ENCODE data around the gene BORCS5. TPM values are rescaled to one million over a fixed set of nuclear protein-coding genes. Genes with fewer than 3 reads are reported as not detected.

Gene BORCS5
- polyA plus RNA-seq, 2 of the 4 experiments (the other 2 are of a cell fraction) = 5.1 to 10.2 TPM

DNA sequence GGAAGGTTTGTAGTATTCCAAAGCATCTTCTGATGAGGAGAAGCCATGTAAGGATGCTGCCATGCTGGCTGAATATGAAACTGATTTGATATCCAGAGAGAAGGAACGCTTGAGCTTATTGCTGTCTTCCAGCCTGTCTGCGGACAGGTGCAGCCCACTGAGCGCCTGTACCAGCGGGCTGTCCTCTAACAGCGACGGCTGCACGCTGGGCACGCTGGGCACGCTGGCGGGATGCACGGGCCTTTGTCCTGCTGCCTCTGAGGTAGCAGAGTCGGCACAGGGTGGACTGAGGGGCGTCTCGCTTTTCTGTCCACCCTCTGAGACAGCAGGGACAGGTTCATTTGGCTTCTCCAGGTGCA is 120.6 kb downstream of the BORCS5 start:
- H3K4me3 ChIP-seq = no peak overlapping the region
- DNase-seq (ENCODE audit: low read depth in 1 of 2, low spot score in 1 of 2) (no peak), ATAC-seq (no peak), FAIRE-seq (no peak)
- no peaks in the 10 kb centered on the region for H3K4me1 ChIP-seq
- ChIA-PET CTCF (interaction anchor here (0.7 to 1.7 kb wide), 5 partner anchors 9 to 80 kb away, joined by 3 to 7 read pairs (median 4); no protein-coding TSS in a partner anchor), POLR2A (interaction anchor here (1.4 kb wide), 1 partner anchor 9 kb away, joined by 3 read pairs; no protein-coding TSS in a partner anchor)
- no peaks in the 10 kb centered on the region for H3K9me3 ChIP-seq
- no peak overlapping the region for H3K27ac ChIP-seq
- H3K4me2 ChIP-seq = no peak overlapping the region
- no peak for TF ChIP-seq HOXA7 (CRISPR knock-in tag; IDR thresholded peaks at IDR 0.05)
- no peak for TF ChIP-seq SMC3 (IDR thresholded peaks at IDR 0.05)
- no peak for TF ChIP-seq MYC (IDR thresholded peaks at IDR 0.05; ENCODE audit: borderline replicate concordance, low read length)
- TF ChIP-seq KDM1A (IDR thresholded peaks at IDR 0.05; ENCODE audit: low read depth) = no peak
- TF ChIP-seq, protein P1, sequence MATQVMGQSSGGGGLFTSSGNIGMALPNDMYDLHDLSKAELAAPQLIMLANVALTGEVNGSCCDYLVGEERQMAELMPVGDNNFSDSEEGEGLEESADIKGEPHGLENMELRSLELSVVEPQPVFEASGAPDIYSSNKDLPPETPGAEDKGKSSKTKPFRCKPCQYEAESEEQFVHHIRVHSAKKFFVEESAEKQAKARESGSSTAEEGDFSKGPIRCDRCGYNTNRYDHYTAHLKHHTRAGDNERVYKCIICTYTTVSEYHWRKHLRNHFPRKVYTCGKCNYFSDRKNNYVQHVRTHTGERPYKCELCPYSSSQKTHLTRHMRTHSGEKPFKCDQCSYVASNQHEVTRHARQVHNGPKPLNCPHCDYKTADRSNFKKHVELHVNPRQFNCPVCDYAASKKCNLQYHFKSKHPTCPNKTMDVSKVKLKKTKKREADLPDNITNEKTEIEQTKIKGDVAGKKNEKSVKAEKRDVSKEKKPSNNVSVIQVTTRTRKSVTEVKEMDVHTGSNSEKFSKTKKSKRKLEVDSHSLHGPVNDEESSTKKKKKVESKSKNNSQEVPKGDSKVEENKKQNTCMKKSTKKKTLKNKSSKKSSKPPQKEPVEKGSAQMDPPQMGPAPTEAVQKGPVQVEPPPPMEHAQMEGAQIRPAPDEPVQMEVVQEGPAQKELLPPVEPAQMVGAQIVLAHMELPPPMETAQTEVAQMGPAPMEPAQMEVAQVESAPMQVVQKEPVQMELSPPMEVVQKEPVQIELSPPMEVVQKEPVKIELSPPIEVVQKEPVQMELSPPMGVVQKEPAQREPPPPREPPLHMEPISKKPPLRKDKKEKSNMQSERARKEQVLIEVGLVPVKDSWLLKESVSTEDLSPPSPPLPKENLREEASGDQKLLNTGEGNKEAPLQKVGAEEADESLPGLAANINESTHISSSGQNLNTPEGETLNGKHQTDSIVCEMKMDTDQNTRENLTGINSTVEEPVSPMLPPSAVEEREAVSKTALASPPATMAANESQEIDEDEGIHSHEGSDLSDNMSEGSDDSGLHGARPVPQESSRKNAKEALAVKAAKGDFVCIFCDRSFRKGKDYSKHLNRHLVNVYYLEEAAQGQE (IDR thresholded peaks at IDR 0.05) = no peak
- TF ChIP-seq CHD2 (IDR thresholded peaks at IDR 0.05; ENCODE audit: low read length, partially characterized antibody) = no peak
- TF ChIP-seq NR3C1 (IDR thresholded peaks at IDR 0.05) = no peak
- TF ChIP-seq CBX8 (IDR thresholded peaks at IDR 0.05) = no peak
- no peak for TF ChIP-seq USF2 (IDR thresholded peaks at IDR 0.05)
- no peak for TF ChIP-seq MAFK (IDR thresholded peaks at IDR 0.05; ENCODE audit: partially characterized antibody)
- TF ChIP-seq CEBPB (IDR thresholded peaks at IDR 0.05) = no peak
- 86% methylated on average over 12 of the region's 14 CpGs for WGBS (ENCODE audit: missing lambda C conversion rate)

DNA sequence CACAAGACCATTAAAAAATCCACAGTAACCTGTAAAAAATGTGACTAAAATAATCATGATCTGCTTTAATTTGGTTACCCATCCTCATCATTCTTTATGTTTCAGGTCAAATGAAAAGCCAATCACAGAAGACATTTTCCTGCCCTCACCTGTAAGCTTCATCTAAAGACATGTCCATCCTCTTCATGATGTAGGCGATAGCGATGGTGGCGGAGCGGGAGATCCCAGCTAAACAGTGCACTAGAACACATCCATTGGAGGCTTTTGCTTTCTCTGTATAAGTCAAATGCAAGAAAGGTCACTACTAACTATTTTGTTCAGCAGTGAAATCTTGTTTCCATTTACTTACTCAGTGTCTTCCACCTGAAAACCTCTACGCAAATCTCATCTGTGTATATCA is 123.2 kb downstream of the BORCS5 start:
- Histone ChIP-seq H3K4me1 (no peaks in the 10 kb centered on the region), H3K4me2 (no peak overlapping the region), H3K27ac (no peak overlapping the region), H3K9me3 (no peaks in the 10 kb centered on the region), H3K4me3 (no peak overlapping the region)
- WGBS (ENCODE audit: missing lambda C conversion rate) = 95% methylated on average over 5 of the region's 5 CpGs
- FAIRE-seq = no peak
- CTCF ChIA-PET = interaction anchor here (0.5 kb wide), 1 partner anchor 179 kb away, joined by 3 read pairs; no protein-coding TSS in a partner anchor
- POLR2A ChIA-PET = no interaction called here
- ATAC-seq = no peak
- no peak for DNase-seq (ENCODE audit: low read depth in 1 of 2, low spot score in 1 of 2)
- TF ChIP-seq, protein P2, sequence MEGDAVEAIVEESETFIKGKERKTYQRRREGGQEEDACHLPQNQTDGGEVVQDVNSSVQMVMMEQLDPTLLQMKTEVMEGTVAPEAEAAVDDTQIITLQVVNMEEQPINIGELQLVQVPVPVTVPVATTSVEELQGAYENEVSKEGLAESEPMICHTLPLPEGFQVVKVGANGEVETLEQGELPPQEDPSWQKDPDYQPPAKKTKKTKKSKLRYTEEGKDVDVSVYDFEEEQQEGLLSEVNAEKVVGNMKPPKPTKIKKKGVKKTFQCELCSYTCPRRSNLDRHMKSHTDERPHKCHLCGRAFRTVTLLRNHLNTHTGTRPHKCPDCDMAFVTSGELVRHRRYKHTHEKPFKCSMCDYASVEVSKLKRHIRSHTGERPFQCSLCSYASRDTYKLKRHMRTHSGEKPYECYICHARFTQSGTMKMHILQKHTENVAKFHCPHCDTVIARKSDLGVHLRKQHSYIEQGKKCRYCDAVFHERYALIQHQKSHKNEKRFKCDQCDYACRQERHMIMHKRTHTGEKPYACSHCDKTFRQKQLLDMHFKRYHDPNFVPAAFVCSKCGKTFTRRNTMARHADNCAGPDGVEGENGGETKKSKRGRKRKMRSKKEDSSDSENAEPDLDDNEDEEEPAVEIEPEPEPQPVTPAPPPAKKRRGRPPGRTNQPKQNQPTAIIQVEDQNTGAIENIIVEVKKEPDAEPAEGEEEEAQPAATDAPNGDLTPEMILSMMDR (IDR thresholded peaks at IDR 0.05) = no peak
- TF ChIP-seq KDM1A (IDR thresholded peaks at IDR 0.05; ENCODE audit: low read depth) (no peak), ZNF302 (CRISPR knock-in tag; IDR thresholded peaks at IDR 0.05) (no peak), HDAC2 (IDR thresholded peaks at IDR 0.05) (no peak), BCL3 (IDR thresholded peaks at IDR 0.05) (no peak), NPAS2 (CRISPR knock-in tag; IDR thresholded peaks at IDR 0.05; ENCODE audit: borderline replicate concordance) (no peak), HOXB13 (CRISPR knock-in tag; IDR thresholded peaks at IDR 0.05; ENCODE audit: low read depth) (no peak), POLR2AphosphoS2 (conservative IDR thresholded peaks at IDR 0.05; ENCODE audit: low read length) (no peak), RFX5 (IDR thresholded peaks at IDR 0.05) (no peak), ELK1 (IDR thresholded peaks at IDR 0.05; ENCODE audit: low read depth, low read length) (no peak), RAD21 (conservative IDR thresholded peaks at IDR 0.05 in 1 of 2, IDR thresholded peaks at IDR 0.05 in 1 of 2) (no peak), EHMT2 (IDR thresholded peaks at IDR 0.05; ENCODE audit: low read depth) (no peak), CHD2 (IDR thresholded peaks at IDR 0.05; ENCODE audit: low read length, partially characterized antibody) (no peak), ZFP36 (IDR thresholded peaks at IDR 0.05; ENCODE audit: borderline replicate concordance, partially characterized antibody) (no peak), CHD4 (IDR thresholded peaks at IDR 0.05; ENCODE audit: borderline replicate concordance) (no peak), MAFK (IDR thresholded peaks at IDR 0.05; ENCODE audit: partially characterized antibody) (no peak), CBX8 (IDR thresholded peaks at IDR 0.05) (no peak), USF2 (IDR thresholded peaks at IDR 0.05) (no peak)
- TF ChIP-seq, protein P3, sequence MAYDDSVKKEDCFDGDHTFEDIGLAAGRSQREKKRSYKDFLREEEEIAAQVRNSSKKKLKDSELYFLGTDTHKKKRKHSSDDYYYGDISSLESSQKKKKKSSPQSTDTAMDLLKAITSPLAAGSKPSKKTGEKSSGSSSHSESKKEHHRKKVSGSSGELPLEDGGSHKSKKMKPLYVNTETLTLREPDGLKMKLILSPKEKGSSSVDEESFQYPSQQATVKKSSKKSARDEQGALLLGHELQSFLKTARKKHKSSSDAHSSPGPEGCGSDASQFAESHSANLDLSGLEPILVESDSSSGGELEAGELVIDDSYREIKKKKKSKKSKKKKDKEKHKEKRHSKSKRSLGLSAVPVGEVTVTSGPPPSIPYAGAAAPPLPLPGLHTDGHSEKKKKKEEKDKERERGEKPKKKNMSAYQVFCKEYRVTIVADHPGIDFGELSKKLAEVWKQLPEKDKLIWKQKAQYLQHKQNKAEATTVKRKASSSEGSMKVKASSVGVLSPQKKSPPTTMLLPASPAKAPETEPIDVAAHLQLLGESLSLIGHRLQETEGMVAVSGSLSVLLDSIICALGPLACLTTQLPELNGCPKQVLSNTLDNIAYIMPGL (CRISPR knock-in tag; IDR thresholded peaks at IDR 0.05; ENCODE audit: borderline replicate concordance) = no peak
